Ishikawa (cell line): ENCODE results near the gene VPS37B.

Source experiments
- CEBPB ChIP-seq: IDR thresholded peaks from 2 replicates; pipeline ENCODE4 v1.6.1; 2012
- CREB1 ChIP-seq: IDR thresholded peaks from 2 replicates; pipeline ENCODE4 v1.6.1; 2012; ENCODE audit warnings: low read depth
- EGR1 ChIP-seq: IDR thresholded peaks from 2 replicates; pipeline ENCODE4 v1.6.1; 2012
- EP300 ChIP-seq: IDR thresholded peaks from 2 replicates; pipeline ENCODE4 v1.6.1; 2012; ENCODE audit warnings: borderline replicate concordance
- FOXM1 ChIP-seq: IDR thresholded peaks from 2 replicates; pipeline ENCODE4 v1.6.1; 2012; ENCODE audit warnings: low read depth, borderline replicate concordance
- NFIC ChIP-seq: IDR thresholded peaks from 2 replicates; pipeline ENCODE4 v1.6.1; 2012
- RAD21 ChIP-seq: IDR thresholded peaks from 2 replicates; pipeline ENCODE4 v1.6.1; 2012; ENCODE audit warnings: low read depth
- TAF1 ChIP-seq: IDR thresholded peaks from 2 replicates; pipeline ENCODE4 v1.6.1; 2012; ENCODE audit warnings: low read depth, mild to moderate bottlenecking
- TCF12 ChIP-seq: IDR thresholded peaks from 2 replicates; pipeline ENCODE4 v1.6.1; 2012; ENCODE audit warnings: low read depth
- TEAD4 ChIP-seq: IDR thresholded peaks from 2 replicates; pipeline ENCODE4 v1.6.1; 2012
- YY1 ChIP-seq: IDR thresholded peaks from 2 replicates; pipeline ENCODE4 v1.6.1; 2012; ENCODE audit warnings: low read depth
- ZBTB7A ChIP-seq: IDR thresholded peaks from 2 replicates; pipeline ENCODE4 v1.6.1; 2012; ENCODE audit warnings: low read depth
- TF ChIP-seq, protein P1 (sequence below): IDR thresholded peaks from 2 replicates; pipeline ENCODE4 v1.6.1; 2012; ENCODE audit warnings: low read depth, mild to moderate bottlenecking
- TF ChIP-seq, protein P2 (sequence below): IDR thresholded peaks from 2 replicates; pipeline ENCODE4 v1.6.1; 2012
- TF ChIP-seq, protein P3 (sequence below): IDR thresholded peaks from 2 replicates; pipeline ENCODE4 v1.6.1; 2012

Gene VPS37B

DNA sequence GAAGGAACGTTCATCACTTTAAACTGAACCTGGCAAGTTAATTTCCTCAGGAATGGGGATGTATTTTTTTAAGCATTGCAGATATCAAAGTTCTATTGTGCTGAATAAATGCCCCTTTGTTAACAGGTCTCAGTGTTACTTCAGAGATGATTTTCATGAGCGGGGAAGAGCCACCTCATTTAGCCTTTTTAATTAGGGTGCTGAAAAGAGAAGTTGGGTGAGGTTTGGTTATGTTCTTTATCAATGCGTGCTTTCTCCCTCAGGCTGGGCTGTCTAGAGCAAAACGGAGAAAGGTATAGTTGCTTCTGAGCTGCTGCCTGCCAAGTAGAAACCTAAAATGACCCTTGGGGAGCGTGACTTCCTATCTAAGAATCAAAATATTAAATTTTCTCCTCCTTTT, 68.7 kb downstream of the VPS37B start:
- TF ChIP-seq ZBTB7A (no peak), CEBPB (no peak), EP300 (no peak), FOXM1 (no peak), CREB1 (no peak), YY1 (no peak), RAD21 (no peak), NFIC (no peak)
- TF ChIP-seq, protein P1, sequence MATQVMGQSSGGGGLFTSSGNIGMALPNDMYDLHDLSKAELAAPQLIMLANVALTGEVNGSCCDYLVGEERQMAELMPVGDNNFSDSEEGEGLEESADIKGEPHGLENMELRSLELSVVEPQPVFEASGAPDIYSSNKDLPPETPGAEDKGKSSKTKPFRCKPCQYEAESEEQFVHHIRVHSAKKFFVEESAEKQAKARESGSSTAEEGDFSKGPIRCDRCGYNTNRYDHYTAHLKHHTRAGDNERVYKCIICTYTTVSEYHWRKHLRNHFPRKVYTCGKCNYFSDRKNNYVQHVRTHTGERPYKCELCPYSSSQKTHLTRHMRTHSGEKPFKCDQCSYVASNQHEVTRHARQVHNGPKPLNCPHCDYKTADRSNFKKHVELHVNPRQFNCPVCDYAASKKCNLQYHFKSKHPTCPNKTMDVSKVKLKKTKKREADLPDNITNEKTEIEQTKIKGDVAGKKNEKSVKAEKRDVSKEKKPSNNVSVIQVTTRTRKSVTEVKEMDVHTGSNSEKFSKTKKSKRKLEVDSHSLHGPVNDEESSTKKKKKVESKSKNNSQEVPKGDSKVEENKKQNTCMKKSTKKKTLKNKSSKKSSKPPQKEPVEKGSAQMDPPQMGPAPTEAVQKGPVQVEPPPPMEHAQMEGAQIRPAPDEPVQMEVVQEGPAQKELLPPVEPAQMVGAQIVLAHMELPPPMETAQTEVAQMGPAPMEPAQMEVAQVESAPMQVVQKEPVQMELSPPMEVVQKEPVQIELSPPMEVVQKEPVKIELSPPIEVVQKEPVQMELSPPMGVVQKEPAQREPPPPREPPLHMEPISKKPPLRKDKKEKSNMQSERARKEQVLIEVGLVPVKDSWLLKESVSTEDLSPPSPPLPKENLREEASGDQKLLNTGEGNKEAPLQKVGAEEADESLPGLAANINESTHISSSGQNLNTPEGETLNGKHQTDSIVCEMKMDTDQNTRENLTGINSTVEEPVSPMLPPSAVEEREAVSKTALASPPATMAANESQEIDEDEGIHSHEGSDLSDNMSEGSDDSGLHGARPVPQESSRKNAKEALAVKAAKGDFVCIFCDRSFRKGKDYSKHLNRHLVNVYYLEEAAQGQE = no peak
- TF ChIP-seq, protein P2, sequence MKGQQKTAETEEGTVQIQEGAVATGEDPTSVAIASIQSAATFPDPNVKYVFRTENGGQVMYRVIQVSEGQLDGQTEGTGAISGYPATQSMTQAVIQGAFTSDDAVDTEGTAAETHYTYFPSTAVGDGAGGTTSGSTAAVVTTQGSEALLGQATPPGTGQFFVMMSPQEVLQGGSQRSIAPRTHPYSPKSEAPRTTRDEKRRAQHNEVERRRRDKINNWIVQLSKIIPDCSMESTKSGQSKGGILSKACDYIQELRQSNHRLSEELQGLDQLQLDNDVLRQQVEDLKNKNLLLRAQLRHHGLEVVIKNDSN = no peak
- TF ChIP-seq, protein P3, sequence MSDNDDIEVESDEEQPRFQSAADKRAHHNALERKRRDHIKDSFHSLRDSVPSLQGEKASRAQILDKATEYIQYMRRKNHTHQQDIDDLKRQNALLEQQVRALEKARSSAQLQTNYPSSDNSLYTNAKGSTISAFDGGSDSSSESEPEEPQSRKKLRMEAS = no peak

DNA sequence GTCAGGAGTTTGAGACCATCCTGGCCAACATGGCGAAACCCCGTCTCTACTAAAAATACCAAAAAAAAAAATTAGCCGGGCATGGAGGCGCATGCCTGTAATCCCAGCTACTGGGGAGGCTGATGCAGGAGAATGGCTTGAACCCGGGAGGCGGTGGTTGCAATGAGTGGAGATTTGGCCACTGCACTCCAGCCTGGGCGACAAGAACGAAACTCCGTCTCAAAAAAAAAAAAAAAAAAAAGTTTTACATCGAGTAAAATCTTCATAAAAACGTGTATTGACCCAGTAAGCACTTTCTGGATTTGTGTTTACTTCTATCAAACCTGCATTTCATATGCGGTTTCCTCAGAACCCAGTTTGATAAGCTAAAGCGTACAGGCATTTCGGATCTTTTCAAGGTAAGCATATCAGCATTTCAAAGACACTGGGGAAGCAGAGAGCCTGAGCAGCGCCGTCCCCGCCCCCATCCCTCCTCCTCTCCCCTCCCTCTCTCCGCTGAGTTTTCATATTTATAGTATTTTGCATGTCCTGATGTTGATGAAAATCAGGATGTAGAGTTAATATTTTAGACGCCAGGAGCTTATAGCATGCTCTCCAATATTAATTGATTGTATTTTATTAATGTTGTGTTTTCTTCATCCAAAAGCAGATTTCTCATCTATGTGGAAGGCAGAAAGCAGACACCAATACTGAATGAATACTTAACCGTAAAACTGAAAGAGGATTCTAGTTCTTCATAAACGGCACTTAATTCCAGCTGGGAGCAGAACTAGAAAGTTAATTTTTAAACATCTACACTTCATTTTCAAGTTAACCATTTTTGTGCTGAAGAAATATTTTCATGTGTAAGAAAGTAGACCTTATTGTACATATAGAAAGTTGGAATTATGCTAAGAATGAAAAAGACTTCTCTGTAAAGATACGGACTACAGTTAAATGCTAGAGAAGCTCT, 69.9 kb downstream of the VPS37B start:
- TF ChIP-seq, protein P3 = no peak
- TF ChIP-seq EGR1 (no peak), FOXM1 (no peak), YY1 (no peak), RAD21 (no peak), CEBPB (no peak), TCF12 (no peak), ZBTB7A (no peak), TAF1 (no peak), NFIC (no peak), TEAD4 (no peak), CREB1 (no peak), EP300 (no peak)
- TF ChIP-seq, protein P2 = no peak
- TF ChIP-seq, protein P1 = no peak

DNA sequence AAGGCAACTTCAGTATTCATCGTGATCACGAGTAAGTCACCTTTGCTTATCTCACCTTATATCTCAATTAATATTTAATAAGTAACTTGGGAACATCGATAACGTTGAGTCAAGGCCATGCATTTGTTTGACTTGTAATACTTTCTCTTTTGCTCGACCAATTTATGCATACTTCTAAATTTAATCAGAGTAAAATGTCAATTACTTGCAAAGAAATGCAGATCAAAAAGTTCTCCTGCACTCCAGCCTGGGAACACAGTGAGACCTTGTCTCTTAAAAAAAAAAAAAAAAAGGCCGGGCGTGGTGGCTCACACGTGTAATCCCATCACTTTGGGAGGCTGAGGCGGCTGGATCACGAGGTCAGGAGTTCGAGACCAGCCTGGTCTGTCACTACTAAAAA, 72.5 kb downstream of the VPS37B start:
- TF ChIP-seq EP300 (no peak), RAD21 (no peak), TCF12 (no peak), TAF1 (no peak), YY1 (no peak), EGR1 (no peak), TEAD4 (no peak), ZBTB7A (no peak)
- TF ChIP-seq, protein P2 = no peak
- TF ChIP-seq, protein P1 = no peak
- TF ChIP-seq, protein P3 = no peak
